SK-N-SH (cell line): ENCODE measurements around the gene NLRC5.

Experiments used
- POLR2AphosphoS5 ChIP-seq: IDR thresholded peaks from 2 replicates; pipeline ENCODE4 v1.6.1; 2012; ENCODE audit warnings: low read depth, low read length
- TF ChIP-seq, protein P1 (sequence below): fragments of 200-600 bp; sonication (generic); IDR thresholded peaks from 2 replicates; pipeline ENCODE4 v1.6.1; 2017; ENCODE audit warnings: antibody characterized with exemption, mild to moderate bottlenecking, moderate library complexity

DNA sequence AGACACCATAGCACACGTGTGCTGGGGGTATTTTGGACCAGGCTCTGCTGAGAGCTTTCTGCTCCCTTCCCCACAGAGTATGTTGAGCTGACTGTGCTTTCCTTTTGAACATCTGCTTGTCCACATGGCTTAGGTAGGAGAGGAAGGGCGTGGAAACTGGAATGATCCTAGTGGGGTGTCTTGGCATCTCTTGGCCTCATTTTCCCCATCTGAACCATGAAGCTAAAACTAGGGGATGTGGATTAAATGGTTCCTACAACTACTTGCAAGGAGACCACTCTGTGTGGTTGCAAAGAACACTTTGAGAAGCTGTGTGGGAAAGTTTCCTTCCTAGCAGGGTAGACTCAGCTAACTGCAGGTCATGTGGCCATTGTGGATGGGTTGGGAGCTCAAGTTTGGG, 6.7 kb upstream of the NLRC5 start:
- TF ChIP-seq POLR2AphosphoS5: no peak
- TF ChIP-seq, protein P1, sequence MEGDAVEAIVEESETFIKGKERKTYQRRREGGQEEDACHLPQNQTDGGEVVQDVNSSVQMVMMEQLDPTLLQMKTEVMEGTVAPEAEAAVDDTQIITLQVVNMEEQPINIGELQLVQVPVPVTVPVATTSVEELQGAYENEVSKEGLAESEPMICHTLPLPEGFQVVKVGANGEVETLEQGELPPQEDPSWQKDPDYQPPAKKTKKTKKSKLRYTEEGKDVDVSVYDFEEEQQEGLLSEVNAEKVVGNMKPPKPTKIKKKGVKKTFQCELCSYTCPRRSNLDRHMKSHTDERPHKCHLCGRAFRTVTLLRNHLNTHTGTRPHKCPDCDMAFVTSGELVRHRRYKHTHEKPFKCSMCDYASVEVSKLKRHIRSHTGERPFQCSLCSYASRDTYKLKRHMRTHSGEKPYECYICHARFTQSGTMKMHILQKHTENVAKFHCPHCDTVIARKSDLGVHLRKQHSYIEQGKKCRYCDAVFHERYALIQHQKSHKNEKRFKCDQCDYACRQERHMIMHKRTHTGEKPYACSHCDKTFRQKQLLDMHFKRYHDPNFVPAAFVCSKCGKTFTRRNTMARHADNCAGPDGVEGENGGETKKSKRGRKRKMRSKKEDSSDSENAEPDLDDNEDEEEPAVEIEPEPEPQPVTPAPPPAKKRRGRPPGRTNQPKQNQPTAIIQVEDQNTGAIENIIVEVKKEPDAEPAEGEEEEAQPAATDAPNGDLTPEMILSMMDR: no peak
